Pancreas (tissue), 10 donors: ENCODE results near the gene NF1. TPM values are rescaled to one million over a fixed set of nuclear protein-coding genes. Genes with fewer than 3 reads are reported as not detected.

Experiments used
- ATAC-seq, 4 donors: fragments of 200-7000 bp; cut with Tn5 transposase; one replicate each; pipeline versions ENCODE4 v1.8.0 to v1.9.1; 2020; ENCODE audit warnings: mild to moderate bottlenecking in 4 of 4, moderate library complexity in 4 of 4
- DNase-seq, 6 donors: peaks; one replicate each; pipeline ENCODE4 v3.0.0-alpha.2; 2020
- FAIRE-seq: peaks from 2 replicates; lab custom pipeline; 2012; peaks lifted over from hg19 to GRCh38; lab: Jason Lieb, UNC
- H3K27ac ChIP-seq, 4 donors: fragments of 200-600 bp; sonication (generic); 1 replicate in 3 of 4; 2 replicates in 1 of 4; pipeline versions ENCODE4 v1.5.0 to v1.8.0; 2020
- H3K27me3 ChIP-seq, 4 donors: fragments of 200-600 bp; one replicate each; pipeline ENCODE4 v1.8.0; 2021
- H3K36me3 ChIP-seq, 3 donors: fragments of 200-600 bp; sonication (generic) in 1 of 3; one replicate each; pipeline versions ENCODE4 v1.5.0 to v1.8.0; 2020 to 2021
- H3K4me1 ChIP-seq, 3 donors: fragments of 200-600 bp; one replicate each; pipeline ENCODE4 v1.8.0; 2021
- H3K4me3 ChIP-seq, 4 donors: fragments of 200-600 bp; sonication (generic) in 2 of 4; one replicate each; pipeline versions ENCODE4 v1.5.0 to v1.8.0; 2020 to 2021
- H3K9me3 ChIP-seq, 4 donors: fragments of 200-600 bp; one replicate each; pipeline ENCODE4 v1.8.0; 2021
- CTCF ChIP-seq, 4 donors: fragments of 200-600 bp; sonication (generic) in 3 of 4; IDR thresholded peaks; one replicate each; pipeline versions ENCODE4 v1.5.0 to v1.8.0; 2021; ENCODE audit warnings: antibody characterized with exemption in 4 of 4
- WGBS, 2 donors: extraction: QIAGEN DNeasy Blood & Tissue Kit; methylation state at CpG; one replicate each; pipeline ENCODE4 v1.1.7; 2013; 5-methylcytosine and 5-hydroxymethylcytosine counted together
- intact Hi-C, 3 donors: fragments of 100-400 bp; cut with DNase I; formaldehyde crosslinking; loops; one replicate each; pipeline versions ENCODE4 v1.11.1 to v1.14.2; 2022
- polyA plus RNA-seq, 2 donors: library from polyadenylated mRNA; stranded (reverse); fragments of 200-250 nt; gene quantifications; one replicate each; pipeline ENCODE4 v1.2.3, GENCODE V29; 2013
- total RNA-seq, 6 donors: library from RNA; stranded (reverse); fragmentation: NEBNext Ultra II Directional in 4 of 6; extraction: Animal tissue kit (Norgen Biotek cat#: 25700) in 4 of 6; gene quantifications; one replicate each; pipeline versions ENCODE4 v1.2.1 to v1.2.4, GENCODE V29; 2021 to 2023
- donor health status: healthy with polysubstance abuse.
- donor health status: DM: no; HTN: no; CAD: no; lungs with moderate emphysema.
- donor health status: DM: no; HTN: no; CAD: no.
- donor health status: control.
- donor health status: control.
- donor health status: Bipolar disorder and iron deficiency.
- donor health status: DM: yes; HTN: yes; CAD: no.
- donor health status: DM: no; HTN: no; CAD: no.
- donor health status: DM: no; HTN: no; CAD: no.
- donor health status: DM: yes; HTN: yes; CAD: no.

The NF1 gene
- total and polyA plus RNA-seq, 8 donors: 6.6 to 38.4 (median 27.8) TPM

GRCh38 chr17:31411707-31412285, 317.0 kb downstream of the NF1 start:
- WGBS, 2 donors: 79 to 87% methylated on average over 13 of the region's 13 CpGs
- no peaks in the 10 kb centered on the region for H3K4me1 ChIP-seq
- no peak overlapping the region for H3K27ac ChIP-seq
- H3K27me3 ChIP-seq: no peaks in the 10 kb centered on the region
- ATAC-seq (no peak), DNase-seq (peak in 1 of 6 donors; percentile 6), FAIRE-seq (no peak)
- H3K9me3 ChIP-seq: no peaks in the 10 kb centered on the region
- H3K4me3 ChIP-seq: no peak overlapping the region
- intact Hi-C loops: no loop called here
- no peaks in the 10 kb centered on the region for H3K36me3 ChIP-seq
- TF ChIP-seq CTCF (IDR thresholded peaks at IDR 0.05): no peak

GRCh38 chr17:31412511-31412910, 317.7 kb downstream of the NF1 start:
- no peak overlapping the region for H3K27ac ChIP-seq
- FAIRE-seq (no peak), ATAC-seq (no peak), DNase-seq (no peak)
- no peaks in the 10 kb centered on the region for H3K4me1 ChIP-seq
- no peaks in the 10 kb centered on the region for H3K27me3 ChIP-seq
- WGBS, 2 donors: 67 to 77% methylated on average over 6 of the region's 6 CpGs
- no peaks in the 10 kb centered on the region for H3K9me3 ChIP-seq
- H3K36me3 ChIP-seq: no peaks in the 10 kb centered on the region
- H3K4me3 ChIP-seq: no peak overlapping the region
- intact Hi-C loops: no loop called here
- TF ChIP-seq CTCF (IDR thresholded peaks at IDR 0.05): no peak

GRCh38 chr17:31413081-31413799, 318.5 kb downstream of the NF1 start:
- Histone ChIP-seq H3K27ac (no peak overlapping the region), H3K9me3 (no peaks in the 10 kb centered on the region), H3K4me1 (no peaks in the 10 kb centered on the region), H3K27me3 (no peaks in the 10 kb centered on the region), H3K4me3 (no peak overlapping the region), H3K36me3 (no peaks in the 10 kb centered on the region)
- WGBS, 2 donors: 77 to 79% methylated on average over 15 of the region's 15 CpGs
- FAIRE-seq (no peak), ATAC-seq (no peak), DNase-seq (peak in 1 of 6 donors; percentile 11)
- intact Hi-C loops: no loop called here
- no peak for TF ChIP-seq CTCF (IDR thresholded peaks at IDR 0.05)

GRCh38 chr17:31413874-31414549, 319.2 kb downstream of the NF1 start:
- ATAC-seq: peak in 1 of 4 donors; percentile 33
- Histone ChIP-seq H3K4me1 (no peaks in the 10 kb centered on the region), H3K27me3 (no peaks in the 10 kb centered on the region), H3K27ac (no peak overlapping the region), H3K9me3 (no peaks in the 10 kb centered on the region), H3K4me3 (no peak overlapping the region), H3K36me3 (no peaks in the 10 kb centered on the region)
- no peak for TF ChIP-seq CTCF (IDR thresholded peaks at IDR 0.05)
- intact Hi-C loops: no loop called here
- peak in 1 of 6 donors; percentile 9 for DNase-seq
- no peak for FAIRE-seq
- 62 to 63% methylated on average over 12 of the region's 12 CpGs for WGBS, 2 donors
